Fibroblast of mammary gland (primary cell): ENCODE data around the gene DGAT2L6.
A peak's percentile ranks its signal among the peaks of the same experiment; 100 is the strongest.
"Not testable (repeated sequence)": the region's sequence is repeated elsewhere in the genome, so short reads cannot be mapped to it uniquely, and the experiment has no call there.

Source experiments
- DNase-seq: peaks from one replicate; pipeline ENCODE4 v3.0.0-alpha.2; 2010; ENCODE audit warnings: low read depth
- H3K4me3 ChIP-seq: 2 replicates; pipeline ENCODE4 v1.5.1; 2011; ENCODE audit warnings: low read depth, mild to moderate bottlenecking, low read length, moderate library complexity; ENCODE audit not compliant: control insufficient read depth
- TF ChIP-seq, protein P1 (sequence below): conservative IDR thresholded peaks from 2 replicates; pipeline ENCODE4 v1.5.1; 2011; ENCODE audit warnings: low read depth, low read length, inconsistent platforms; ENCODE audit not compliant: control insufficient read depth, insufficient read depth

DGAT2L6 gene

DNA sequence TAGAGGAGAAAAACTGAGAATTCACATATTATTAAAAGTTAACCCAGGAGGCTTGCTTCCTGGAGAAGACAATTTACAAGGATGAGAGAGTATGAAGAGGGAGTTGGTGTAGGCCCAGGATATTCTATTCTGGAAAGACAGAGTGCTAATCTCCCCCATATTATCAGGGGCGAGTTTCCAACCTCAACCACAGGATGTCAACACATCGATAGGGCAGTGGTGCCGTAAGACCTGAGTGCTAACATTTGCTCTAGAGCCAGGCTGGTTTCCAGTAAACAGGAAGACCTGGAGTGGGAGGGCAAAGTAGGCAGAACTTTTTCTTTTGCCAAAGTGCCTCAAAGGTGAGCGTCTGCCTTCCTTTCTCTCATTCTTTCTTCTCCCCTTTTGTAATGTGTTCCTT is 54.4 kb downstream of the DGAT2L6 start:
- DNase-seq: no peak
- TF ChIP-seq, protein P1, sequence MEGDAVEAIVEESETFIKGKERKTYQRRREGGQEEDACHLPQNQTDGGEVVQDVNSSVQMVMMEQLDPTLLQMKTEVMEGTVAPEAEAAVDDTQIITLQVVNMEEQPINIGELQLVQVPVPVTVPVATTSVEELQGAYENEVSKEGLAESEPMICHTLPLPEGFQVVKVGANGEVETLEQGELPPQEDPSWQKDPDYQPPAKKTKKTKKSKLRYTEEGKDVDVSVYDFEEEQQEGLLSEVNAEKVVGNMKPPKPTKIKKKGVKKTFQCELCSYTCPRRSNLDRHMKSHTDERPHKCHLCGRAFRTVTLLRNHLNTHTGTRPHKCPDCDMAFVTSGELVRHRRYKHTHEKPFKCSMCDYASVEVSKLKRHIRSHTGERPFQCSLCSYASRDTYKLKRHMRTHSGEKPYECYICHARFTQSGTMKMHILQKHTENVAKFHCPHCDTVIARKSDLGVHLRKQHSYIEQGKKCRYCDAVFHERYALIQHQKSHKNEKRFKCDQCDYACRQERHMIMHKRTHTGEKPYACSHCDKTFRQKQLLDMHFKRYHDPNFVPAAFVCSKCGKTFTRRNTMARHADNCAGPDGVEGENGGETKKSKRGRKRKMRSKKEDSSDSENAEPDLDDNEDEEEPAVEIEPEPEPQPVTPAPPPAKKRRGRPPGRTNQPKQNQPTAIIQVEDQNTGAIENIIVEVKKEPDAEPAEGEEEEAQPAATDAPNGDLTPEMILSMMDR: no peak
- H3K4me3 ChIP-seq: no peak overlapping the region

DNA sequence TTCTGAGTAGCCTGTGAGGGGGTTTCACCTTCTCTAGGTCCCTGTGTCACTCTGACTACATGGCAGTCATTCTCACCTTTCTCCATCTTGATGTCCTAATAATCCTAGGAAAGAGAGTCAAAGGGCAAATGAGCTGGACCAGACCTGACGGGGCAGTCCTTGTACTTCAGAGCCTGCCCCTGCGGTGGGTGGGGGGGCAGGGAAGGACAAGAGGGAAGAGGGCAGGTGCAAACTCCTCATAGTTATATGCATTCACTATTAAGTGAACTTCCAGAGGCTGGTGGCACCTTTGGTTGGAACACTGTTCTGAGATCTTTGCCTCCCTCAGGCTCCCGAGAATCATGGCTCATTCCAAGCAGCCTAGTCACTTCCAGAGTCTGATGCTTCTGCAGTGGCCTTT is 57.1 kb downstream of the DGAT2L6 start, which contains the start of gene AWAT1:
TSS of gene AWAT1 (plus strand) at position 301 of the 400 bp plus-strand sequence. CDS start at position 342, 41 bp downstream.
- H3K4me3 ChIP-seq: no peak within 1 kb of the TSS
- DNase-seq: no peak
- TF ChIP-seq, protein P1: no peak

DNA sequence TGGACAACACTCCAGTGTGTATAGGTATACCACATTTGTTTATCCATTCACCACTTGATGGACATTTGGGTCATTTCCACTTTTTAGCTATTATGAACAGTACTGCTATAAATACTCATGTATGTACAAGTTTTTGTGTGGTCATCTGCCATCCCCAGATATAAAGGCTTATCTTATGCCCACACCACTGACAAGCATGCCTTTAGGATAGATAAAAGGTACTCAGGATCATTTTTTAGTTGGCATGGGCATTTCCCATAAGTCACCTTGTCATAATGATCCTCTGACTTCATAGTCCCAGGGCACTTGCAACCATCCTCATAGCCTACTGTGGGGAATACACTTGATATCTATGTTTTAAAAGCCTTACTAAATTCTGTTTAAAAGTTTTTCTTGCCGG is 63.5 kb downstream of the DGAT2L6 start:
- TF ChIP-seq, protein P1: no peak
- H3K4me3 ChIP-seq: no peak overlapping the region
- DNase-seq: no peak

DNA sequence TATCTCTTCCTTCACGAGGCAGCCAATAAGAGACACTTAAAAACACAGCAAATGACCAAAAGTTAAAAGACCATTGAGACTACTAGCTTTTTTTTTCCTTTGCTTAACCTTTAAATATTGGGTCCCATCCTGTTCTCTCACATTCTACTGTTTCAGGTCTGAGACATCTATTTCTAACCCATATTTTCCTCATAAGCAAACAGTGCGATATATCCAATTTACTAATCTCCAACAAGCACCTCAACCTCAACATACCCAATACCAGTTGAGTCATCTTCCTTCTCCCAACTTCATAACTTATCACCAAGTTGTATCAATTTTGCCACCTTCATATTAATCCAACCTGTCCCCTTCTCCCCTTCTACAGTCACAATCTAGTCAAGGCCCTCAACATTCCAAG is 64.2 kb downstream of the DGAT2L6 start:
- no peak overlapping the region for H3K4me3 ChIP-seq
- DNase-seq: no peak
- TF ChIP-seq, protein P1: no peak

DNA sequence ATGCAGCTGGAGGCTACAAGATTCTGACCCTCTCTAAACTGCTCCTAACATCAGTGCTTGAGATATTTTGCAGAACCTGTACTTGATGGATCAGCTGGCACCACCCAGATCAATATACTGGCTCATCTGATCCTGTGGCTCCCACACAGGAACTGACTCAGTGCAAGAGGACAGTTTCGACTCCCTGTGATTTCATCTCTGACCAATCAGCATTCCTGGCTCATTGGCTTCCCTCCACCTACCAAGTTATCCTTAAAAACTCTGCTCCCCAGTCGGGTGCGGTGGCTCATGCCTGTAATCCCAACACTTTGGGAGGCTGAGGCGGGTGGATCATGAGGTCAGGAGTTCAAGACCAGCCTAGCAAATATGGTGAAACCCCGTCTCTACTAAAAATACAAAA is 66.3 kb downstream of the DGAT2L6 start:
- H3K4me3 ChIP-seq: not testable (repeated sequence)
- peak; percentile 70 for DNase-seq

DNA sequence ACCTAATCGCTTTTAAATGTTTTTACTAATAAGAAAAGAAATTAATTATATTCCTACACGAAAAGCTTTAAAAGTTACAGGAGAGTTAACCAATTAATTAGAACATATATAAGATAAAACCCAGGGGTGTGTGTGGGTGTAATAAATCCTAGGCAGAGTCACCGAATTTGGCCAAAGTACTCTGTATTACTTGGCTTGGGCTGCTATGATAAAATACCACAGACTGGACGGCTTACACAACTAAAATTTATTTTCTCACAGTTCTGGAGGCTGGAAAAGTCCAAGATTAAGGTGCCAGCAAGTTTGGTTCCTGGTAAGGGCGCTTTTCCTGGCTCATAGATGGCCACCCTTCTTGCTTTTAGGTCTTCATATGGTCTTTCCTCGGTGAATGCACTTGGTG is 67.6 kb downstream of the DGAT2L6 start:
- TF ChIP-seq, protein P1: no peak
- H3K4me3 ChIP-seq: no peak overlapping the region
- DNase-seq: peak; percentile 35

DNA sequence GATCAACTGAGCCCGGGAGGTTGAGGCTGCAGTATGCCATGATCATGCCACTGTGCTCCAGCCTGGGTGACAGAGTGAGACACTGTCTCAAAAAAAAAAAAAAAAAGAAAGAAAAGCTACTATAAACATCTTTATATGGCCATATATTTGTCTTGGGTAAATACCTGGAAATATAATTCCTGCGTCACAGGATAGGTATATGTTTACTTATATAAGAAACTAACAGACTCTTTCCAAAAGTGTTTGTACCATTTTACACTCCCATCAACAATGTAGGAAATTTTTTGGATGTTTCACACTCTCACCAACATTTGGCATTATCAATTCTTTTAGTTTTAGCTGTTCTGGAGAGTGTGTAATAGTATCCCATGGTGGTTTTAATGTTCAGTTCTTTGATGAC is 70.0 kb downstream of the DGAT2L6 start:
- TF ChIP-seq, protein P1: no peak
- DNase-seq: no peak
- H3K4me3 ChIP-seq: no peak overlapping the region
